ENCODE results near the gene FBXW8. TPM values are rescaled to one million over a fixed set of nuclear protein-coding genes. Genes with fewer than 3 reads are reported as not detected.

FBXW8 gene
- total and polyA plus RNA-seq, 4 donors, result 3.9 to 20.3 (median 12.5) TPM

GRCh38 chr12:116897476-116897875 is 13.3 kb upstream of the FBXW8 start:
- H3K9ac ChIP-seq (ENCODE audit: insufficient read depth in 1 of 2, low read length in 2 of 2), result no peak overlapping the region
- WGBS, 2 donors, result 70 to 73% methylated on average over 4 of the region's 4 CpGs
- DNase-seq (no peak), ATAC-seq (ENCODE audit: insufficient read depth, low FRiP score) (no peak)
- no peaks in the 10 kb centered on the region for H3K36me3 ChIP-seq (ENCODE audit: control insufficient read depth in 4 of 4, insufficient read depth in 4 of 4, low read length in 4 of 4)
- no peaks in the 10 kb centered on the region for H3K9me3 ChIP-seq (ENCODE audit: control insufficient read depth in 4 of 4, insufficient read depth in 3 of 4, low read length in 3 of 4)
- H3K27ac ChIP-seq (ENCODE audit: low read depth in 1 of 2, low read length in 1 of 2), result no peak overlapping the region
- no peaks in the 10 kb centered on the region for H3K4me1 ChIP-seq (ENCODE audit: control insufficient read depth in 5 of 5, insufficient read depth in 5 of 5, low read length in 5 of 5)
- H3K4me3 ChIP-seq, result no peak overlapping the region
- no peak for TF ChIP-seq CTCF (IDR thresholded peaks at IDR 0.05; ENCODE audit: control extremely low read depth, extremely low read depth)
- peaks cover 0 to 7% (median 0%) of the 10 kb centered on the region in 3 donors for H3K27me3 ChIP-seq (ENCODE audit: control insufficient read depth in 3 of 3, insufficient read depth in 3 of 3, low read length in 2 of 3)

- H3K27ac ChIP-seq (ENCODE audit: low read depth in 1 of 2, low read length in 1 of 2), result no peak overlapping the region
- DNase-seq, result no peak
- H3K4me3 ChIP-seq, result no peak overlapping the region
- 64 to 70% methylated on average over 3 of the region's 3 CpGs for WGBS, 2 donors
- peaks cover 0 to 7% (median 0%) of the 10 kb centered on the region in 3 donors for H3K27me3 ChIP-seq (ENCODE audit: control insufficient read depth in 3 of 3, insufficient read depth in 3 of 3, low read length in 2 of 3)
- no peak overlapping the region for H3K9ac ChIP-seq (ENCODE audit: insufficient read depth in 1 of 2, low read length in 2 of 2)
- no peaks in the 10 kb centered on the region for H3K4me1 ChIP-seq (ENCODE audit: control insufficient read depth in 5 of 5, insufficient read depth in 5 of 5, low read length in 5 of 5)
- TF ChIP-seq CTCF (IDR thresholded peaks at IDR 0.05; ENCODE audit: control extremely low read depth, extremely low read depth), result no peak
- ATAC-seq (ENCODE audit: insufficient read depth, low FRiP score), result no peak
- no peaks in the 10 kb centered on the region for H3K36me3 ChIP-seq (ENCODE audit: control insufficient read depth in 4 of 4, insufficient read depth in 4 of 4, low read length in 4 of 4)
- no peaks in the 10 kb centered on the region for H3K9me3 ChIP-seq (ENCODE audit: control insufficient read depth in 4 of 4, insufficient read depth in 3 of 4, low read length in 3 of 4)
These were observed 12.1 kb upstream of the FBXW8 start for GRCh38 chr12:116898669-116899068.

GRCh38 chr12:116901612-116902011 is 9.1 kb upstream of the FBXW8 start:
- DNase-seq, result no peak
- WGBS, 2 donors, result 83 to 92% methylated on average over 2 of the region's 2 CpGs
- no peak for ATAC-seq (ENCODE audit: insufficient read depth, low FRiP score)
- Histone ChIP-seq H3K36me3 (ENCODE audit: control insufficient read depth in 4 of 4, insufficient read depth in 4 of 4, low read length in 4 of 4) (no peaks in the 10 kb centered on the region), H3K27me3 (ENCODE audit: control insufficient read depth in 3 of 3, insufficient read depth in 3 of 3, low read length in 2 of 3) (peaks cover 0 to 4% (median 0%) of the 10 kb centered on the region in 3 donors), H3K9me3 (ENCODE audit: control insufficient read depth in 4 of 4, insufficient read depth in 3 of 4, low read length in 3 of 4) (peaks cover 0 to 2% (median 0%) of the 10 kb centered on the region in 4 donors), H3K27ac (ENCODE audit: low read depth in 1 of 2, low read length in 1 of 2) (no peak overlapping the region), H3K4me1 (ENCODE audit: control insufficient read depth in 5 of 5, insufficient read depth in 5 of 5, low read length in 5 of 5) (no peaks in the 10 kb centered on the region), H3K4me3 (no peak overlapping the region), H3K9ac (ENCODE audit: insufficient read depth in 1 of 2, low read length in 2 of 2) (no peak overlapping the region)
- no peak for TF ChIP-seq CTCF (IDR thresholded peaks at IDR 0.05; ENCODE audit: control extremely low read depth, extremely low read depth)

- Histone ChIP-seq H3K9ac (ENCODE audit: insufficient read depth in 1 of 2, low read length in 2 of 2) (no peak overlapping the region), H3K4me3 (no peak overlapping the region), H3K27ac (ENCODE audit: low read depth in 1 of 2, low read length in 1 of 2) (no peak overlapping the region), H3K4me1 (ENCODE audit: control insufficient read depth in 5 of 5, insufficient read depth in 5 of 5, low read length in 5 of 5) (no peaks in the 10 kb centered on the region), H3K36me3 (ENCODE audit: control insufficient read depth in 4 of 4, insufficient read depth in 4 of 4, low read length in 4 of 4) (no peaks in the 10 kb centered on the region), H3K9me3 (ENCODE audit: control insufficient read depth in 4 of 4, insufficient read depth in 3 of 4, low read length in 3 of 4) (peaks cover 0 to 2% (median 0%) of the 10 kb centered on the region in 4 donors), H3K27me3 (ENCODE audit: control insufficient read depth in 3 of 3, insufficient read depth in 3 of 3, low read length in 2 of 3) (peaks cover 0 to 4% (median 0%) of the 10 kb centered on the region in 3 donors)
- DNase-seq (no peak), ATAC-seq (ENCODE audit: insufficient read depth, low FRiP score) (no peak)
- no peak for TF ChIP-seq CTCF (IDR thresholded peaks at IDR 0.05; ENCODE audit: control extremely low read depth, extremely low read depth)
- WGBS, 2 donors, result 72 to 73% methylated on average over 4 of the region's 4 CpGs
These were observed 6.9 kb upstream of the FBXW8 start for GRCh38 chr12:116903818-116904217.

Measured in lung (tissue), 12 donors.